OCI-LY7 (cell line): ENCODE measurements around the gene OR2T29. TPM values are rescaled to one million over a fixed set of nuclear protein-coding genes. Genes with fewer than 3 reads are reported as not detected.
"Not testable (repeated sequence)": the region's sequence is repeated elsewhere in the genome, so short reads cannot be mapped to it uniquely, and the experiment has no call there.

Experiments used
- BruUV-seq: library from RNA; stranded (reverse); fragments of 400-500 nt; replicated peaks from 2 replicates; lab custom pipeline; 2021; lab: Mats Ljungman, UMichigan
- CTCF ChIA-PET: fragments of 300-600 bp; sonication (Branson Sonifier 250); formaldehyde crosslinking; loops from one replicate; lab custom pipeline; 2022; ENCODE audit warnings: antibody characterized with exemption; ENCODE audit not compliant: unreplicated experiment; lab: Charles Lee
- POLR2A ChIA-PET: fragments of 300-600 bp; sonication (Branson Sonifier 250); formaldehyde crosslinking; loops from one replicate; lab custom pipeline; 2022; ENCODE audit warnings: antibody characterized with exemption; lab: Charles Lee
- DNase-seq: peaks from one replicate; pipeline ENCODE4 v3.0.0-alpha.2; 2015; ENCODE audit warnings: low spot score
- H2AFZ ChIP-seq: fragments of 200-600 bp; sonication (generic), shearing (Covaris generic); 2 replicates; pipeline ENCODE4 v1.6.1; 2014; ENCODE audit warnings: mild to moderate bottlenecking, antibody characterized with exemption, low read length, moderate library complexity
- H3K27ac ChIP-seq: fragments of 200-600 bp; sonication (generic); 2 replicates; pipeline ENCODE4 v1.5.1; 2014; ENCODE audit warnings: mixed run types, low read depth, mild to moderate bottlenecking, moderate library complexity, low read length, inconsistent platforms; ENCODE audit not compliant: poor library complexity, severe bottlenecking
- H3K36me3 ChIP-seq: fragments of 200-600 bp; sonication (generic); 2 replicates; pipeline ENCODE4 v1.6.1; 2014; ENCODE audit warnings: mild to moderate bottlenecking, antibody characterized with exemption, low read length, moderate library complexity, mixed read lengths; ENCODE audit not compliant: insufficient read depth
- H3K4me1 ChIP-seq: fragments of 200-600 bp; sonication (generic); 2 replicates; pipeline ENCODE4 v1.5.1; 2014; ENCODE audit warnings: mild to moderate bottlenecking, low read length; ENCODE audit not compliant: insufficient read depth, poor library complexity, severe bottlenecking
- H3K4me2 ChIP-seq: fragments of 200-600 bp; sonication (generic); 2 replicates; pipeline ENCODE4 v1.6.1; 2014; ENCODE audit warnings: mild to moderate bottlenecking, low read length
- H3K4me3 ChIP-seq: fragments of 200-600 bp; sonication (generic); 2 replicates; pipeline ENCODE4 v1.5.1; 2014; ENCODE audit warnings: mild to moderate bottlenecking, low read depth, low read length; ENCODE audit not compliant: poor library complexity, severe bottlenecking
- H3K79me2 ChIP-seq: fragments of 200-600 bp; sonication (generic); 2 replicates; pipeline ENCODE4 v1.6.1; 2016; ENCODE audit warnings: low read depth, mild to moderate bottlenecking, low read length, moderate library complexity, mixed read lengths; ENCODE audit not compliant: insufficient read depth
- H3K9me2 ChIP-seq: fragments of 200-600 bp; sonication (generic); 2 replicates; pipeline ENCODE4 v1.6.1; 2016; ENCODE audit warnings: mild to moderate bottlenecking, low read length, mixed read lengths; ENCODE audit not compliant: insufficient read depth
- H3K9me3 ChIP-seq: fragments of 200-600 bp; sonication (generic); 2 replicates; pipeline ENCODE4 v1.6.1; 2014; ENCODE audit warnings: mild to moderate bottlenecking, mixed run types, low read length, mixed read lengths
- H4K20me1 ChIP-seq: fragments of 200-600 bp; sonication (generic); 2 replicates; pipeline ENCODE4 v1.6.1; 2014; ENCODE audit warnings: mild to moderate bottlenecking, antibody characterized with exemption, low read length, moderate library complexity, mixed read lengths; ENCODE audit not compliant: insufficient read depth
- CTCF ChIP-seq: fragments of 200-600 bp; sonication (generic); conservative IDR thresholded peaks from 2 replicates; pipeline ENCODE4 v1.5.1; 2014; ENCODE audit warnings: mild to moderate bottlenecking, antibody characterized with exemption, low read length, moderate library complexity, mixed read lengths
- EZH2phosphoT487 ChIP-seq: fragments of 200-600 bp; sonication (generic); IDR thresholded peaks from 2 replicates; pipeline ENCODE4 v1.6.1; 2018; ENCODE audit warnings: low read depth, borderline replicate concordance, mild to moderate bottlenecking, mixed run types, antibody characterized with exemption, low read length, moderate library complexity, mixed read lengths
- intact Hi-C: fragments of 100-400 bp; cut with micrococcal nuclease; formaldehyde crosslinking; loops from one replicate; pipeline ENCODE4 v1.10.0; 2022; ENCODE audit not compliant: unreplicated experiment
- total RNA-seq, 2 experiments: library from RNA; depleted of rRNA in 1 of 2; stranded (reverse); fragments of >200 nt in 1 of 2; shearing (Covaris generic) in 1 of 2; gene quantifications; 2 replicates each; pipeline ENCODE4 v1.2.3, GENCODE V29; 2014 to 2022

The OR2T29 gene
- total RNA-seq, 2 experiments from 2014 or later, result not detected

DNA sequence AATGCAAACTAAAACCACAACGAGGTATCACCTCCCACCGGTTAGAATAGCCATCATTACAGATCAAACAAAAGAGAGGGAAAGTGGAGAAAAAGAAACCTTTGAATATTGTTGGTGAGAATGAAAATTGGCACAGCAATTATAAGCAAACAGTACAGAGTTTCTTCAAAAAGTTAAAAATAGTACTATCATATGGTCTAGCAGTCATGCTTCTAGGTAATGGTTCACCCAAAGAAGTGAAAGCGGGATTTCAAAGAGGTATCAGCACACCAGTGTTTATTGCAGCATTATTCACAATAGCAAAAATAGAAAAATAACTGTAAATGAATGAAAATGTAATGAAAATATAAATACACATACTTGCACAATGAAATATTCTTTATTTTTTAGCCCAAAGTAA, 26.8 kb upstream of the OR2T29 start:
- intact Hi-C loops, result no loop called here
- Histone ChIP-seq H3K9me3 (no peaks in the 10 kb centered on the region), H3K36me3 (no peaks in the 10 kb centered on the region), H3K4me3 (no peak overlapping the region), H2AFZ (no peak overlapping the region), H3K79me2 (no peaks in the 10 kb centered on the region), H3K4me1 (no peaks in the 10 kb centered on the region), H3K4me2 (no peak overlapping the region), H4K20me1 (no peaks in the 10 kb centered on the region), H3K9me2 (no peaks in the 10 kb centered on the region), H3K27ac (no peak overlapping the region)
- no peak for TF ChIP-seq CTCF
- no peak for TF ChIP-seq EZH2phosphoT487
- DNase-seq, result no peak
- ChIA-PET CTCF (no interaction called here), POLR2A (interaction anchor here (0.5 to 0.7 kb wide), 2 partner anchors 128 to 880 kb away, joined by 3 read pairs; no protein-coding TSS in a partner anchor)
- BruUV-seq, result no TSS peak

DNA sequence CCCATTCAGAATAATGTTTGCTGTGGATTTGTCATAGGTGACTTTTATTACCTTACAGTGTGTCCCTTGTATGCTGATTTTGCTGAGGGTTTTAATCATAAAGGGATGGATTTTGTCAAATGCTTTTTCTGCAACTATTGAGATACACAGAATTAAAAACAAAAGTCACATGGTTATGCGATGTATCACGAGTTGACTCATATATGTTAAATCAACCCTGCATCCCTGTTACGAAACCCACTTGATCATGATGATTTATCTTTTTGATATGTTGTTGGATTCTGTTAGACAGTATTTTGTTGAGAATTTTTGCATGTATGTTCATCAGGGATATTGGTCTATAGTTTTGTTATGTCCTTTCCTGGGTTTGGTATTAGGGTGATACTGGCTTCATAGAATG, 22.7 kb upstream of the OR2T29 start:
- ChIA-PET CTCF (no interaction called here), POLR2A (no interaction called here)
- Histone ChIP-seq H3K9me2 (no peaks in the 10 kb centered on the region), H3K9me3 (no peaks in the 10 kb centered on the region), H4K20me1 (no peaks in the 10 kb centered on the region), H3K4me1 (no peaks in the 10 kb centered on the region), H3K79me2 (no peaks in the 10 kb centered on the region), H3K4me3 (no peak overlapping the region), H3K4me2 (no peak overlapping the region), H3K36me3 (no peaks in the 10 kb centered on the region), H3K27ac (no peak overlapping the region), H2AFZ (no peak overlapping the region)
- TF ChIP-seq EZH2phosphoT487 (no peak), CTCF (no peak)
- no TSS peak for BruUV-seq
- DNase-seq, result no peak
- intact Hi-C loops, result no loop called here

- Histone ChIP-seq H3K9me2 (no peaks in the 10 kb centered on the region), H3K9me3 (no peaks in the 10 kb centered on the region), H4K20me1 (no peaks in the 10 kb centered on the region), H2AFZ (no peak overlapping the region), H3K27ac (no peak overlapping the region), H3K79me2 (no peaks in the 10 kb centered on the region), H3K4me1 (no peaks in the 10 kb centered on the region), H3K4me2 (no peak overlapping the region), H3K36me3 (no peaks in the 10 kb centered on the region), H3K4me3 (no peak overlapping the region)
- ChIA-PET CTCF (no interaction called here), POLR2A (no interaction called here)
- no peak for DNase-seq
- TF ChIP-seq CTCF (no peak), EZH2phosphoT487 (no peak)
- intact Hi-C loops, result no loop called here
- BruUV-seq, result no TSS peak
Measured at GRCh38 chr1:248576260-248576980, 13.8 kb upstream of the OR2T29 start.

DNA sequence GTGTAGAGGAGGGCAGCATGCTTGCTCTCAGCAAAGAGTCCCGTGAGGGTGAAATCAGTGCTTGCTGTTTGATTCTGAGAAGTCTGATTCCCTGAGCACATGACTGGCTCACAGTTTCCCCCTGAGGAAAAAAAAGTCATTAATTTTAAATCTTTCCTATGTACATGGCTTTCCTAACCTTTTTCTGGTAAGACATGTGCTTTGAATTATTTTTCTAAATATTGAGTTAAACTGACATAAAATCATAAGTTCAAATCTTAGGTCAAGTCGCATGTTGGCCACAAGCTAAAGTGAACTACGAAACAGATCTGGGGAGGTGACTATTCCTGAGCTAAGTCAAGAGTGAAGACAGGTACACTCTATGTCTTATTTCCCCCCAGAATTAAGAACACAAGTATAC, 12.1 kb upstream of the OR2T29 start, which contains the start of gene OR2T34:
Gene OR2T34, minus strand, starts transcription at position 101 of the 400 bp plus-strand sequence. Its CDS starts 0 bp downstream, at position 101.
- POLR2A ChIA-PET, BruUV-seq: not testable (repeated sequence)

More for the DNA sequence above, 12.1 kb upstream of the OR2T29 start, which contains the start of gene OR2T34:
- H4K20me1 ChIP-seq, DNase-seq, H3K4me2 ChIP-seq, H3K9me2 ChIP-seq, H3K9me3 ChIP-seq, H3K4me3 ChIP-seq, intact Hi-C loops, H3K27ac ChIP-seq, H3K36me3 ChIP-seq, H2AFZ ChIP-seq, CTCF ChIA-PET, H3K79me2 ChIP-seq, H3K4me1 ChIP-seq: not testable (repeated sequence)
